Measurements from ENCODE around the gene BCKDHB. TPM values are rescaled to one million over a fixed set of nuclear protein-coding genes. Genes with fewer than 3 reads are reported as not detected.

BCKDHB gene
- total and polyA plus RNA-seq, 2 donors (not counting 3 experiments of a cell fraction or from before 2014, with no cell fraction given): 5.6 to 12.2 TPM

DNA sequence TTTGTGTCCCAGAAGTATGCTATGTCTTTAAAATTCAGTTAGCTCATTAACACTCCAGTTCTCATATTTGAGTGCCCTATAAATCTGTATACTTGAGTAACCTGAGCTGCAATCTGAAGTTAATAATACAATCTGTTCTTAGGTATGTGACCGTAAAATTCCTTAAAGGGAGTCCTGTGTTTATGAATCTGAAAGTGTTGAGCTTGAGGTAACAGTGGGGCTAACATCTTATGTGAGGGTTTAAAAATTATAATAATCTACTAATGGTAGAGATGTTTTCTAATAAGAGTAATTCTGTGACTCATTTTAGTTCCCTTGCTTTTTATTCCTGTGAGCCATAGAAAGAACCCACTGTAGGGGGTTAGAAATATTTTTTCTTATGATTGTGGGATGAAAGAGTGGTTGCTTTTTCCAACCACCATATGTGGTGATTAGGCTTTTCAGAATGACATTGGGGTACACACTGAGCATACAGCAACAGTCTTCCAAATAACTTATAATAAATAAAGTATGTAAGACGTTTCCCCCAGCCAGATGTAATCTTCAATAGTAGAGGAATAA lies 121.2 kb downstream of the BCKDHB start:
- no TSS peak for BruUV-seq (replicated peaks)
- H3K4me2 ChIP-seq (ENCODE audit: insufficient read depth, low read length): no peak overlapping the region

More for the DNA sequence above, 121.2 kb downstream of the BCKDHB start:
- CTCF ChIA-PET: no interaction called here
- H2AFZ ChIP-seq (ENCODE audit: low read depth, low read length): no peak overlapping the region
- POLR2A ChIA-PET: no interaction called here
- TF ChIP-seq EZH2 (IDR thresholded peaks at IDR 0.05; ENCODE audit: borderline replicate concordance, low read depth, low read length, severe bottlenecking): no peak
- no peak for TF ChIP-seq CTCF (IDR thresholded peaks at IDR 0.05; ENCODE audit: extremely low read depth in 1 of 2, insufficient read depth in 1 of 2, low read depth in 1 of 2, low read length in 2 of 2)
- TF ChIP-seq GATA2 (IDR thresholded peaks at IDR 0.05; ENCODE audit: insufficient read depth, insufficient read length, low read depth, low read length): no peak
- TF ChIP-seq FOS (IDR thresholded peaks at IDR 0.05; ENCODE audit: borderline replicate concordance, insufficient read depth, low read length): no peak
- no peak for TF ChIP-seq MYC (IDR thresholded peaks at IDR 0.05; ENCODE audit: low read depth, low read length)
- no peak for TF ChIP-seq JUN (IDR thresholded peaks at IDR 0.05; ENCODE audit: borderline replicate concordance, insufficient read depth, insufficient read length, low read depth)
- TF ChIP-seq MAX (IDR thresholded peaks at IDR 0.05; ENCODE audit: insufficient read depth, insufficient read length): no peak
- TF ChIP-seq POLR2A (IDR thresholded peaks at IDR 0.05; ENCODE audit: low read depth, low read length): no peak
- H3K9me3 ChIP-seq (replicated peaks; ENCODE audit: control insufficient read depth, insufficient read depth, low read length): no peaks in the 10 kb centered on the region
- no peaks in the 10 kb centered on the region for H3K4me1 ChIP-seq (ENCODE audit: control insufficient read depth, extremely low read depth, insufficient read depth, low read length)
- FAIRE-seq (no peak), DNase-seq (ENCODE audit: low read depth, low spot score) (no peak)
- dilution Hi-C loops (cut with MboI; ENCODE audit: extremely low pct_ligation_motif_present, low sequenced_read_pairs) (no loop called here), intact Hi-C loops (cut with micrococcal nuclease) (no loop called here)
- H3K36me3 ChIP-seq (ENCODE audit: control insufficient read depth in 2 of 2, extremely low read depth in 1 of 2, insufficient read depth in 2 of 2, low read length in 2 of 2): no peaks in the 10 kb centered on the region
- no peaks in the 10 kb centered on the region for H3K9me1 ChIP-seq (replicated peaks; ENCODE audit: control insufficient read depth, extremely low read depth, insufficient read depth, low read length)
- no peaks in the 10 kb centered on the region for H3K79me2 ChIP-seq (ENCODE audit: control insufficient read depth, insufficient read depth, low read length)
- H4K20me1 ChIP-seq (replicated peaks; ENCODE audit: control insufficient read depth, extremely low read depth, insufficient read depth, low read length): no peaks in the 10 kb centered on the region
- H3K9ac ChIP-seq (replicated peaks; ENCODE audit: extremely low read depth, insufficient read depth, low read length): no peak overlapping the region
- no peaks in the 10 kb centered on the region for H3K27me3 ChIP-seq (ENCODE audit: control insufficient read depth in 2 of 2, insufficient read depth in 2 of 2, low read length in 2 of 2)
- no peak overlapping the region for H3K27ac ChIP-seq (ENCODE audit: insufficient read depth, low read depth, low read length)
- no peak overlapping the region for H3K4me3 ChIP-seq (replicated peaks in 1 of 3; ENCODE audit: insufficient read depth in 1 of 3, low read depth in 1 of 3, low read length in 3 of 3)

All from endothelial cell of umbilical vein (primary cell).